GM08714 (cell line): ENCODE results near the gene CTSH.
"Not testable (repeated sequence)": the region's sequence is repeated elsewhere in the genome, so short reads cannot be mapped to it uniquely, and the experiment has no call there.

ENCODE experiments used
- H3K4me3 ChIP-seq: fragments of 200-500 bp; sonication (Bioruptor generic); 2 replicates; pipeline ENCODE4 v1.5.1; 2014; ENCODE audit warnings: mild to moderate bottlenecking, low read length, inconsistent platforms
- ZNF274 ChIP-seq: IDR thresholded peaks from 2 replicates; pipeline ENCODE4 v1.6.1; 2012; ENCODE audit warnings: mild to moderate bottlenecking, low read depth, low read length

CTSH gene

GRCh38 chr15:78880242-78880533, 64.7 kb downstream of the CTSH start:
- H3K4me3 ChIP-seq, result no peak overlapping the region; the same call in 1 of the 2 replicates
- no peak for TF ChIP-seq ZNF274

GRCh38 chr15:78879517-78880241, 65.2 kb downstream of the CTSH start:
- peak overlapping the region; percentile 18; the same call in 1 of the 2 replicates for H3K4me3 ChIP-seq
- TF ChIP-seq ZNF274, result no peak

- H3K4me3 ChIP-seq, result peak overlapping the region; percentile 19; the same call in 1 of the 2 replicates
- no peak for TF ChIP-seq ZNF274
These were observed 66.5 kb downstream of the CTSH start for GRCh38 chr15:78878356-78878755.

GRCh38 chr15:78876954-78877353, 67.9 kb downstream of the CTSH start:
- H3K4me3 ChIP-seq, result not testable (repeated sequence)

- H3K4me3 ChIP-seq, result peak overlapping the region; percentile 89
These were observed 69.5 kb downstream of the CTSH start for GRCh38 chr15:78875107-78875914.

GRCh38 chr15:78873793-78874765, 70.8 kb downstream of the CTSH start:
- peak overlapping the region; percentile 89 for H3K4me3 ChIP-seq
- no peak for TF ChIP-seq ZNF274

More at GRCh38 chr15:78875107-78875914, 69.5 kb downstream of the CTSH start:
- no peak for TF ChIP-seq ZNF274

GRCh38 chr15:78872972-78873792, 71.7 kb downstream of the CTSH start:
- no peak for TF ChIP-seq ZNF274
- H3K4me3 ChIP-seq, result peak overlapping the region; percentile 89

- no peak for TF ChIP-seq ZNF274
- H3K4me3 ChIP-seq, result peak within 1 kb of the TSS; percentile 89
These were observed 72.5 kb downstream of the CTSH start, which contains the start of gene MORF4L1 for GRCh38 chr15:78872155-78872971. MORF4L1 (plus strand) TSS chr15:78872890; CDS start chr15:78873018, 128 bp downstream.

- H3K4me3 ChIP-seq, result not testable (repeated sequence)
These were observed 73.2 kb downstream of the CTSH start for GRCh38 chr15:78871483-78872127.
